Measurements from ENCODE around the gene TBC1D21.

The TBC1D21 gene

DNA sequence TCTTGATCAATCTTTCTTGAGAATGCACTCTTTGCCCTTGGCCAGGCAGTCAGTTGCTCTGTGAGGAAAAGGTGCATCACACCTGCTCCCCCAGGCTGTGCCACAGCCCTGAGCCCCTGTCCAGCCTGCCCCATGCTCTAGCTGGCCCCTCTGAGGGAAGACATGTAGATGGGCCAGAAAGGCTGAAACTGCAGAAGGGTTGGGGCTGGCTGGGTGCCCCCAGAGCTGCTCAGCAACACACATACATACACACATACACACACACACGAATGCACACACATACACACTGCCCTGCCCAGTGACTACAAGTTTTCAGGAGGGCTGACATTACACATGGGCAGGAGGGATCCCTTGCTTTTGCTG, 16.4 kb downstream of the TBC1D21 start:
- DNase-seq = no peak

DNA sequence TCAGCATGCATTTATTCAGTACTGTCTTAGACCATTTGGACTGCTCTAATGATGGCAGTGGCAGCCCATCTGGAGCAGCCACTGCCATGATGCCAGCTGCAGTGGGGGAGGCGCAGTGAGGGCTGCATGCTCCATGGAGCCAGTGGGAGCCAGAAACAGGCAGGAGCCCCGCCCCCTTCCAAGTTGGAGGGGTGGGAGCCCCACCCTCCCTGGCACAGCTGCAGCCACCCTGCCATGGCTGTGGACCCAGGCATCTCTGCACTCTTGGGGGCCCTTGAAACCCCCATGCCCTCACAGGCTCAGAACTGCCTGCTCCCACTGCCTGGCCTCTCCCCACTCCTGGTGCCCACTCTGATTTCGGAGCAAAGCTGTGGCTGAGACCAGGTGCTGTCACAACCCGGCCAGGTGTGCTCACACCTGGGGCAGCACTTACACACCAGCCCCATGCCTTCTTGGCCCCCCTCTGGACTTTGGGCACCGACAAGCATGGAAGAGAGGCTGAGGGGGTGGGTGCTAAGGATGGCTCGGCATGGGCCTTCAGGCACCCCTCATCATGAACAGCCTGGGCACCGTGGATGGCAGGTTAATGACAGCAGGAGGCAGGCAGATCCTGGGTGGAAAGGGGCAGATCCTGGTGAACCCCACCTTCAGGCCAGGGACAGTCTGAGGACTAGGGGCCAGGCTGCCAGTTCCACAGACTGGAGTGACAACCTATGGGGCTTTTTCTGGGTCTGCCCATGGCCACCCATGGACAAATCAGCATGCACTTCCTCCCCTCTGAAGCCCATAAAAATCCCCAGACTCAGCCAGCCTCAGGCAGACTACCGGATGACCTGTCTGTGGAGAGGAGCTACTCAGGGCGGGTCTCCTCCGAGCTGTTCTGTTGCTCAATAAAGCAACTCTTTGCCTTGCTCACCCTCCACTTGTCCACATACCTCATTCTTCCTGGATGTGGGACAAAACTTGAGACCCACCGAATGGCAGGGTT, 18.3 kb downstream of the TBC1D21 start:
- DNase-seq = no peak

- DNase-seq = no peak
Measured at GRCh38 chr15:73892446-73893226, 19.3 kb downstream of the TBC1D21 start.

DNA sequence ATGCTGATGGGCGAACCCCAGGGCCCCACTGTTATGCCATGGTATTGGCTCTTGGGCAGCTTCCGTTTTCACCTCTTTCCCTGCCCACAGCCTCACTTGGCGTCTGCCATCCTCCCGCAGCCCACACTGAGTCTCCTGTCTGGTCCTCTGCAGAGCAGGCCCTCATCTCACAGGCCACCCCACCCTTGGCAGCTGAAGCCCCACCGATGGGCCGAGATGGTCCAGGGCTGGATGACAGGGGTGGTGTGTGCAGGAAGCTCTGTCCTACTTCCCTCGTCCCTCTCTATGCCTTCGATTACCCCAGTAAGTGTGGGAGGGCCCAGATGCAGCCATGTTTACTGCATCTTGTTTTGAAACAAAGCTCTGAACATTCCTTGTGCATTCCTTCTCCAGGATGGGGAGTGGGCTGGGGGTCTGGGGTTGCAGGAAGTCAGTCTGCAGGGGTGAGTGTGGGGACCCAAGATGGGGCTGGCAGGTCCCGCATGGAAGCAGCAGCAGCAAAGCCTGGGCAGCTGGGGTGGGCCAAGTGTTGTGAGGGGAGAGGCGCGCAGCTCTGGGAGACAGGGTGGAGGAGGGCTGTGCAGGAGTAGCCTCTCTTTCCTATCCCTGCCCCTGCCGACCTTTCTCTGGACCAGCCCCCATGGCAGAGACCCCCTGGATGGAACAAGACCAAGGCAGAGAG, 20.9 kb downstream of the TBC1D21 start:
- DNase-seq = no peak

GRCh38 chr15:73897441-73898261, 24.3 kb downstream of the TBC1D21 start:
- peak; percentile 55 for DNase-seq

- no peak for DNase-seq
Measured at GRCh38 chr15:73899197-73900094, 26.1 kb downstream of the TBC1D21 start.

DNA sequence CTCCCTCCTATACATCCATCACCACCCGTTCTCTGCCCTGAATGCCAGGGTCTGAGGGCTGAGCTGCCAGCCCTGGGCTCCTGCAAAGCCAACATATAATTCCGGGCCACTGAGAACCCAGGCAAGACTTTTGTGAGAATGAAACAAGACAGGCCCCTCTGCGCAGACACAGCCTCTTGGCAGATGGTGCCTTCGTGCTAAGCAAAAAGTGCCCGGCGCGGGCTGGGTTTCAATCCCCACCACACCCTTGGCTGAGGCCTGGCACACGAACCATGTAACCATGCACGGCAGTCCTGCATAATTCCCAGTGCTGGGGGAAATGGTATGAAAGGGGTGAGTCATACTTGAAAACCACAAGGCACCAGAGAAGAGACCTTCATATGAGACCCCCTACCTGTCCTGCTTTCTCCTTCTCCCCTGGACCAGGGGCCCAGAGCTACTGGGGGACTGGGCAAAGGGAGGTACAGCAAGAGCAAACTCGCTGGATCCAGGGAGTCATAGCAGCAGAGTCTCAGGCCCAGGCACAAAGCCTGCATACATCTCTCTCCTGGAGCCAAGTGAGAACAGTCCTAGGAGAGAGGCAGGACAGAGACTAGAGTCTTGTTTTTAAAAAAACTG, 26.8 kb downstream of the TBC1D21 start:
- no peak for DNase-seq

DNA sequence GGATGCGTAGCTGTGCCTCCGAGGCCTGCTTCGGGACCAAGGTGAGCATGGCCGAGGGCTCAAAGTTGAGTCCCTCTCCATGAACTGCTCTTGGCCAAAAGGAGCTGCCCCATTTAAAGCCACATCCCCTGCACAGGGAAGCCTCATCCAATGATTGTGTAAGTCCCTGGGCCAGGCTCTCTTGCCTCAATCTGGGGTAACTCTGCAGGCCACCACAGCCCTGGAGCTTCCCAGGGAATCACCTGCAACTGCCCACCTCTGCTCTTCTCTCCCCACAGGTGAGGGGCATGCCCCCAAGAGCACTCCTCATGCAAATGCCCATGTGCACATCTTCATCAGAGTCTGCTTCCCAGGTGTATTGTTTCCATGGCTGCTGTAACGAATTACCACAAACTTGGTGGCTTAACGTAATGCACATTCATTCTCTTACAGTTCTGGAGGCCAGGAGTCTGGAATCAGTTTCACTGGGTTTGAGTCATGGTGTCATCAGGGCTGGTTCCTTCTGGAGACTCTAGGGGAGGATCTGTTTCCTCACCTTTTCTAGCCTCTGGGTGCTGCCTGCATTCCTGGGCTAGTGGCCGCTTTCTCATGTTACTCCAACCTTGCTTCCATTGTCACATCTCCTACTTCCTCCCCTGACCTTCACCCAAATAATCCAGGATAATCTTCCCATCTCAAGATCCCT, 27.9 kb downstream of the TBC1D21 start:
- DNase-seq = no peak

GRCh38 chr15:73902121-73903020, 29.0 kb downstream of the TBC1D21 start:
- no peak for DNase-seq

DNA sequence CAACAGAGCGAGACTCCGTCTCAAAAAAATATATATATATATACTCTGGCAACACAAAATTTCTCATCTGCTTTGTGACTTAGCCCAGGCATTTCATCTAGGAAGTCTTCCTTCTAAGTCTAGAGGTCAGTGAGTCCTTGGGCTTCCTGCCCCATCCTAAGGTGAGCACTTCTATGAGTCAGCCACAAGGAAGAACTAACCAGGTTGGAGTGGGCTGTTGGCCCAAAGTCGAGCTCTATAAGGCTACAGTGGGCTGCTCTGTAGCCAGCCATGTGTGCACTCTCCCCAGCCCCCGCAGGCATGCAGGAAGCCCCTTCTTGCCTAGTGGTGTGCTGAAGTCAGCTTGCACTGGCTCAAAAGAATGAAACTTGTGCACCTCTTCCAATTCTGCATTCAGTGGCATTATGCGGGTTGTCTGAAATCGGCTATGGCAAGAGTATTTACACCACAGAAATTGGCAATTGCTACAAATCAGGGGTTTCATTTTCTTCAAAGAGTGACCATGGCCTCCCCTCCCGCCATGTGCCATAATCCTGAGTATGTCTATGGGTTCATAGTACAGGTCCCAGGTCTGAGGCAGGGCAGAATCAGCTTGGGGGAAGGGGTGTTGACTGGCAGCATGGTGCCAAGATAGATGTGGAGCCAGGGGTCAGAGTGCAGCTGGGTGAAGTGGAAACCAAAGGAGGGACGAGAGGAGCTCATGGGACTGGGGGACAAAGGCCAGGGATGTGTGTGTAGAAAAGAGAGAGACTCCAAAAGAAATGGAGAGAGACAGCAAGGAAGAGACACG, 30.9 kb downstream of the TBC1D21 start:
- DNase-seq = no peak

DNA sequence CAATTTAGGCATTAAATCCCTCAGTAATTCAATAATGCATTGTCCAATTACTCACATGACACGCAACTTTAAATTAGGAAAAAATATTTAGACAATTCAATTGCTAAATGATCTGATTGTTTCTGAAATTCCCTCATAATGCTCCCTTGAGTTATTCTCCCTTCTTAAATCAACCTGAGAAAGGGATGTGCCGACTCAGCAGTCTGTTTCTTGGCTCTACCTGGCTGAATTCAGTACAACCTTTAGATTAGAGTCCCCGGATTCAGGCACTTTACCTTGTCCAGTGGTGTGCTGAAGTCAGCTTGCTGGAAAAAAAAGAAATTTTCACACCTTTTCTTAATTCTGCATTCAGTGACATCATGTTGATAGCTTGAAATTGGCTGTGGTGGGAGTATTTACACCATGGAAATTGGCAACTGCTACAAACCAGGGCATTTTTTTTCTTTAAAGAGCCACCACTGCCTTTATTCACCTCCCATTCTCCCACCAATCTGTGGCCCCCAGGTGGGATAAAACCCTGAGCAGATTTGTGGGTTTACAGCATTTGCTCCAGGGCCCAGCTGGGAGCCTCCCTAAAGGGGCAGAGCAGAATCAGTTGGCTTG, 32.0 kb downstream of the TBC1D21 start:
- no peak for DNase-seq

DNA sequence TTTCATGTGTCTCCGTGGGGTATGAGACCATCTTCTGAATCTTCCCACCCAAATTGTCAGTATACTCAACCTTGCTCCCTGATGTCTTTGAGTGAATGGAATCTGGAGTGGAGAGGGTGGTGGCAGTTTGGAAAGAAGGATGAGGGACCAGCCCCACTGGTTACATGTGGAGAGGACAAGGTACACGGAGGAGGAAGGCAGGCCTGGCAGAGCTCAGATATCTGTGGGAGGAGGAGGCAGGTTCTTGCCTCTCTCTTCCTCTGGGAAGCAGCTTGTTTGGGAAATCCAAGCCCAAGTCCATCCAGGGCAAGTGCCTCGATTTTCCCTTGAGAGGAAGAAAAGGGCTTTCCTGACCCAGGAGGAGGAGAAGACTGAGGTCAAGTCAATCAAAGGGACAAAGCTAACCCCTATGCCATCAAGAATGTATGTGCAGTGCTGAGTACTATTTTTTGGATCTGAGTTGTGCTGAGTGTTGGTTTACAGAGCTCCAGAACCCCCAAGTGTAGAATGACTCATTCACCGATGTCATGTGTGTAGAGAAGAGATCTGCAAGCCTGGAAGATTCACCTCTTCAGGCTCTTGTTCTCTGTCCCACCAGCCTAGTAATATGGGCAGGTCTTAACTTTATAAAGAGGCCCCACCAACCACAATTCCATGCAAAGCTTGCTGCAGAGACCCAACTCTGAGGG, 33.1 kb downstream of the TBC1D21 start:
- DNase-seq = no peak

DNA sequence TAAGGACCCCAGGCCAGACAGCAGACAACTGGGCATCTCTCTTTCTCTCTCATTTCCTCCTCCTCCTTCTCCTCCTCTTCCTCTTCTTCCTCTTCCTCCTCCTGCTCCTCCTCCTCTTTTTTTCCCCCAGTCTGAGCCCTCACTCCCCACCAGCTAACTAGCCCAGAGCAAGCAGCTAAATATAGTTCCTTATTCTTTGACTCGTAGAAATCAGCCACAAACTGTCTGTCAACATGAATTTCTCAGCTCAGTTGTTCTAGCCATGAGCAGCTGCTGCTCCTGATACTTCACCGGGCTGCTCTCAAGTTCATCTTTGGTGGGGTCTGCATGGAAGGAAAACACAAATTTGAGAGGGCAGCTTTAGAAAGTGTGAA, 33.7 kb downstream of the TBC1D21 start:
- no peak for DNase-seq

GRCh38 chr15:73908030-73908821, 34.9 kb downstream of the TBC1D21 start:
- peak; percentile 21 for DNase-seq

DNA sequence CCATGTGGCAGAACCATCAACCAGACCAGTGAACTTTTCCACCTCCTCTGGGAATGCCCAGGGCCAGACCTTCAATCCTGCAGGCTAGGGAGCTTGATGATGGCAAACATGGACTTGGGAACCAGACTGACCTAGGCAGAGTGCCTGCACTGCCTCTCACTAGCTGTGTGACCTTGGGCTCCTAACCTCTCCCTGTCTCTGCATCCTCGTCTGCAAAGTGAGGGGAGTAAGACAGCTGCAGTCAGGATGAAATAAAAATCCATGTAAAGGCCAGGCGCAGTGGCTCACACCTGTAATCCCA, 35.4 kb downstream of the TBC1D21 start:
- DNase-seq = no peak

DNA sequence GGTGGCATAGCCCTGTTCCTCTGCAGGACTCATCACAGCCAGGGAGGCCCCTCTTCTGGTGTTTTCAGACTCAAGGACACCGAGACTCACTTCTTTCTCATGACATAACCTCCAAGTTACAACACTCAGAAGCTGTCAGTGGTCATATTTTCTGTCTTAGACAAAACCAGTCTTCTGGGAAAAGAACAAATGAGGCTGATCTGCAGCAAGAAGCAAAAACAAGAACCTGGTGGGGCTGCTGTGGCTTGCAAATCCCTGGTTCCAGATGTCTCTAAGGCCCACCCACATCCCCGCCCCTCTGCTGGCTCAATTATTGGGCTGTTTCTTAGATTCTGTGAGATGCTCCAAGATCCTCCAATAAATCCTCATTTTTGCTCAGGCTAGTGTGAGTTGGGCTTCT, 36.3 kb downstream of the TBC1D21 start:
- DNase-seq = no peak
